Activated naive CD4-positive, alpha-beta T cell treated with anti-CD3 and anti-CD28 coated beads, Interleukin-2, amount 50 U/mL, for 24 hours (primary cell): ENCODE measurements around the gene HECTD4.
"Not testable (repeated sequence)": the region's sequence is repeated elsewhere in the genome, so short reads cannot be mapped to it uniquely, and the experiment has no call there.

Source experiments
- H3K27ac Mint-ChIP-seq: one replicate; pipeline ENCODE4 v1.8.0; 2021; ENCODE audit warnings: mild to moderate bottlenecking, mixed read lengths
- H3K27me3 Mint-ChIP-seq: one replicate; pipeline ENCODE4 v1.8.0; 2021; ENCODE audit warnings: mixed read lengths
- H3K36me3 Mint-ChIP-seq: one replicate; pipeline ENCODE4 v1.8.0; 2021; ENCODE audit warnings: mixed read lengths
- H3K4me1 Mint-ChIP-seq: one replicate; pipeline ENCODE4 v1.8.0; 2021; ENCODE audit warnings: mixed read lengths
- H3K4me3 Mint-ChIP-seq: one replicate; pipeline ENCODE4 v1.8.0; 2021; ENCODE audit warnings: mild to moderate bottlenecking, mixed read lengths
- H3K9me3 Mint-ChIP-seq: one replicate; pipeline ENCODE4 v1.8.0; 2021; ENCODE audit warnings: mixed read lengths

The HECTD4 gene

DNA sequence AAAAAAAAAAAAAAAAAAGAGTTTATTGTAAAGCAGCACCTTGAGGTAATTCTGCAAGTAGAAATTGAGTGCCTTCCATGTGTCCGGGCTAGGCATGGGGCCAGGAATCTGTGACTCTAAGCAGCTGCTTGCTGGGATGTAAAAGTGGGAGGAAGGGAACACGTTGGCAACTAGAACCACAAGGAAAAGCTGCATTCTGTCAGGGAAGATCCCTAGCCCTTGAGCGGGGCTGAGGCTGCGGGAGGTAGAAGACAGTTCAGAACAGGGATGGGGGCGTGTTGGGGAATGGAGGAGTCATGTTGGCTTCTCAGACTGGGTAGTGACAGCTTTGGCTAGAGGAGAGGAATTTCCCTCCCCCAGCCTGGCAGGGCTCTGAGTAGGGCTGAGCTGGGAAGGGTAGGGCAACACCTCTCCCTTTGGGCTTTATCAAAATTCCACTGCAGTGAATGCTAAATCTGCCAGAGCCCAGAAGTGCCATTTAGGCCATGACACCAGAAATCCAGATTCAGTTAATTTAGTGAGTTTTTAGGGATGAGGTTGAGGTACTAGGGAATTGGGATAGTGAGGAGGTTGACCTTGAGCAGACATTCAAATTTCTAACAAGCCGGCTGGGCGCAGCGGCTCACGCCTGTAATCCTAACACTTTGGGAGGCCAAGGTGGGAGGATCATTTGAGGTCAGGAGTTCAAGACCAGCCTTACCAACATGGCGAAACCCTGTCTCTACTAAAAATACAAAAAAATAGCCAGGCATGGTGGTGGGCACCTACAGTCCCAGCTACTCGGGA lies 260.3 kb downstream of the HECTD4 start:
- H3K9me3 Mint-ChIP-seq, result no peaks in the 10 kb centered on the region
- peaks cover 17% of the 10 kb centered on the region for H3K4me1 Mint-ChIP-seq
- peaks cover under 1% of the 10 kb centered on the region for H3K36me3 Mint-ChIP-seq
- no peaks in the 10 kb centered on the region for H3K27me3 Mint-ChIP-seq
- H3K4me3 Mint-ChIP-seq, result no peak overlapping the region
- H3K27ac Mint-ChIP-seq, result no peak overlapping the region

DNA sequence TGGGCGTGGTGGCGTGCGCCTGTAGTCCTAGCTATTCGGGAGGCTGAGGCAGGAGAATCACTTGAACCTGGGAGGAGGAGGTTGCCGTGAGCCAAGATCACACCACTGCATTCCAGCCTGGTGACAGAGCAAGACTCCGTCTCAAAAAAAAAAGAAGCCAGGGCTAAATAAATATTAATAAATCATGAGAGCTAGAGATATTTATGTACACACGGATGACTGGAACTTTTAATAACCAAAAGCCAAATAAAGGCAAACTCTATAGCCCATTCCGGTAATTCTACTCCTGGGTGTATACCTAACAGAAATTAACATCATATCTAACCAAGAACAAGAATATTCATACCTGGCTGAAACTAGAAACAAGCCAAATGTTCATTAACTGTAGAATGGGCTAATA lies 264.5 kb downstream of the HECTD4 start:
- Mint-ChIP-seq H3K36me3 (no peaks in the 10 kb centered on the region), H3K27ac (no peak overlapping the region), H3K27me3 (no peaks in the 10 kb centered on the region), H3K4me1 (peaks cover 10% of the 10 kb centered on the region), H3K4me3 (no peak overlapping the region), H3K9me3 (no peaks in the 10 kb centered on the region)

DNA sequence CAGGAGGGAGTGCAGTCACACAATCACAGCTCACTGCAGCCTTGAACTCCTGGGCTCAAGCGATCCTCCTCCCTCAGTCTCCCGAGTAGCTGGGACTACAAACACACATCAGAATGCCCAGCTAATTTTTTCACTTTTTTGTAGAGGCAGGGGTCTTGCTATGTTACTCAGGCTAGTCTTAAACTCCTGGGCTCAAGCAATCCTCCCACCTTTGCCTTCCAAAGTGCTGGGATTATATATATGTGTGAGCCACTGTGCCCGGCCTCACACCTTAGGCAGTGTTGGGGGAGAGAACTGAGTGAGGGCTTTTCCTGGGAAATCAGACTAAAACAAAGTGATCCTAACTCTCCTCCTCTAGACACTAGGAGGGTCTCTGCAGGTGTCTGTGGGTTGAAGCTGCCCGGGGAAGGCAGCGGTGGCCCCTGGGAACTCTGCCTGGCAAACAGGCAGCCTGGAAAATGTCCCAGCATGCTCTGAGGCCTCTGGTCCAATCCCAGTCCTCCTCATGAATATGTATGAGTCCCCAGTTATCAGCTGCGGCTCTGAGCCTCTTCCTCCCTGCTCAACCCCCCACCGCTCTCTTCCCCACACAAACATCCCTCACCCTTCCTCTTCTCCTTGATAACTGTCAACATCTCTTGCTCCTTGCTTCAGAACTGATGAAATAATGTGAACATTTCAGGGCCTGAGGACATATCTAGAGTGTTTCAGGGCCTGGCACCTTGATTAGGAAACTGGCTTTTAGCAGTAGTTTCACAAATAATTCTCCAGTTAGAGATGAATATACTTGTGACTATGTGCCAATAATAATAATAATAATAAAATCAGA lies 265.8 kb downstream of the HECTD4 start:
- H3K27ac Mint-ChIP-seq, result no peak overlapping the region
- peak overlapping the region; percentile 12 for H3K4me3 Mint-ChIP-seq
- no peaks in the 10 kb centered on the region for H3K27me3 Mint-ChIP-seq
- peaks cover 14% of the 10 kb centered on the region for H3K4me1 Mint-ChIP-seq
- H3K9me3 Mint-ChIP-seq, result no peaks in the 10 kb centered on the region
- H3K36me3 Mint-ChIP-seq, result no peaks in the 10 kb centered on the region

DNA sequence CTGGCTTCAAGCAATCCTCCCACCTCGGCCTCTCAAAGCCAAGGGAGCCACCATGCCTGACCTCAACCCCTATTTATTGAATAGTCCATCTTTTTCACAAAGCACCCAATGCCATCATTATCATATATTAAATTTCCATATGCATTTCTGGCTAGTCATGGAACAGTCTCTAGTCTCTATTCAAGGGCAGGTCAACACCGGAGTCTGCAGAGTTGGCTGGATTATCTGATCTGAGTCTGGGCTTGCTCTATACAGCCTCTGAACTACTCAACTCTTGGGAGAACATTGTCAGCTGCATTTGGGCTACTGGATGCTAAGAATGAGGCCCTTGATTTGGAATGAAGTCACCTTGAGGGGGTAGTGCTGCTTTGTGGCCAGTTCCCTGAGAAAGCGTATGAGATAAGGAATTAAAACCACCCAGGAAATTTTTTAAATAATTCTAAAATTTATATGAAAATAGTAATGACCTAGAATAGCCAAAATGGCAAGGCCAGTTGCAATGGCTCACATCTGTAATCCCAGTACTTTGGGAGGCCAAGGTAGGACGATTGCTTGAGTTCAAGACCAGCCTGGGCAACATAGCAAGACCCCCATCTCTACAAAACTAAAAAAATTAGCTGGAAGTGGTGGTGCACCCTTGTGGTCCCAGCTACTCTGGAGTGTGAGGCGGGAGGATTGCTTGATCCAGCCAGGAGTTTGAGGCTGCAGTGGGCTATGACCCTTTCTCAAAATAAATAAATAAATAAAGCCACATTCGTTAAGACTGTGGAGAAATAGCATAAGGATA lies 266.8 kb downstream of the HECTD4 start:
- Mint-ChIP-seq H3K36me3 (no peaks in the 10 kb centered on the region), H3K4me3 (no peak overlapping the region), H3K9me3 (no peaks in the 10 kb centered on the region), H3K27ac (no peak overlapping the region), H3K27me3 (no peaks in the 10 kb centered on the region), H3K4me1 (peaks cover 17% of the 10 kb centered on the region)

DNA sequence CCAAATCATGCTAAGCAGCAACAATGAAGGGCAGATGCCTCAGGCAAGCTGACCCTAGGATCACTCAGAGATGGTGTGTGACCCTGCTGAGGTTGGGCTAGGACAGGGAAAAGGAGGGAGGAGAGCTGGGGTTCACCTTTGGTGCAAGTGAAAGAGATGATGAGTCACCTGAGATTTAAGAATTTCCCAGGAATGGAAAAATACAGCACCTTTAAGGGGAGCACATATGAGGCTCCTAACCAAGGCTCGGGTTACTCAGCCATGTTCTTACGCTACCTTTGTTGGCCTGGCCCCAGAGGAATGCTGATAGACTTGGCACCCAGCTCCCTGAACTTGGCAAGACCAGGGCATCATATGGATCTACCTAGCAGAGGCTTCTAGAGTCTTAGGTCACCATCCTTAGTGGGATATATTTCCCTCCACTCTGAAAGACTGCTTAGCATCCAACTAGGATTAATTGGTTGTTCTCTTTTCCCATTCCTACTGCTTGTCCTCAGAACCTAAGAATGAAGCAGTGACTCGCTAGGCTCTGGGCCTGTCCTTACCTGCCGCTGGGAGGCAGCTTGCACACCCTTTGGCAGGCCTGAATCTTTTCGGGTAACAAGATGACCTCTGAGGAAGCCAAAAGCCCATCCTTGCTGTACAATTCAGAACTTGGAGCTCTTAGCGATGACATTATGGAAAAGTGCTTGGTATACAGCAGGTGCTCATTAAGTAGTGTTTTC lies 269.7 kb downstream of the HECTD4 start:
- no peaks in the 10 kb centered on the region for H3K9me3 Mint-ChIP-seq
- peaks cover under 1% of the 10 kb centered on the region for H3K36me3 Mint-ChIP-seq
- H3K27ac Mint-ChIP-seq, result no peak overlapping the region
- no peaks in the 10 kb centered on the region for H3K27me3 Mint-ChIP-seq
- H3K4me1 Mint-ChIP-seq, result peaks cover 20% of the 10 kb centered on the region
- H3K4me3 Mint-ChIP-seq, result no peak overlapping the region

DNA sequence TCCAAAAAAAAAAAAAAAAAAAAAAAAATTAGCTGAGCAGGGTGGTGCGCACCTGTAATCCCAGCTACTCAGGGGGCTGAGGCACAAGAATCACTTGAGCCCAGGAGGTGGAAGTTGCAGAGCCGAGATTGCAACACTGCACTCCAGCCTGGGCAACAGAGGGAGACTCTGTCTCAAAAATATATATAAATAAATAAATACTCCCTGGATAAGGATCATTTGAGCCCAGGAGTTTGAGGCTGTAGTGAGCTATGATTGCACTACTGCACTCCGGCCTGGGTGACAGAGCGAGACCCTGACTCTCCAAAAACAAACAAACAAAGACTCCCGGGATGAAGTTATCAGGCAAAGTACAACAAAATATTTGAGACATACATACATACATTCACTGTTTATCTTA lies 270.3 kb downstream of the HECTD4 start:
- H3K9me3 Mint-ChIP-seq, result no peaks in the 10 kb centered on the region
- H3K36me3 Mint-ChIP-seq, result peaks cover 4% of the 10 kb centered on the region
- no peaks in the 10 kb centered on the region for H3K27me3 Mint-ChIP-seq
- peaks cover 22% of the 10 kb centered on the region for H3K4me1 Mint-ChIP-seq
- H3K27ac Mint-ChIP-seq, result no peak overlapping the region
- no peak overlapping the region for H3K4me3 Mint-ChIP-seq

DNA sequence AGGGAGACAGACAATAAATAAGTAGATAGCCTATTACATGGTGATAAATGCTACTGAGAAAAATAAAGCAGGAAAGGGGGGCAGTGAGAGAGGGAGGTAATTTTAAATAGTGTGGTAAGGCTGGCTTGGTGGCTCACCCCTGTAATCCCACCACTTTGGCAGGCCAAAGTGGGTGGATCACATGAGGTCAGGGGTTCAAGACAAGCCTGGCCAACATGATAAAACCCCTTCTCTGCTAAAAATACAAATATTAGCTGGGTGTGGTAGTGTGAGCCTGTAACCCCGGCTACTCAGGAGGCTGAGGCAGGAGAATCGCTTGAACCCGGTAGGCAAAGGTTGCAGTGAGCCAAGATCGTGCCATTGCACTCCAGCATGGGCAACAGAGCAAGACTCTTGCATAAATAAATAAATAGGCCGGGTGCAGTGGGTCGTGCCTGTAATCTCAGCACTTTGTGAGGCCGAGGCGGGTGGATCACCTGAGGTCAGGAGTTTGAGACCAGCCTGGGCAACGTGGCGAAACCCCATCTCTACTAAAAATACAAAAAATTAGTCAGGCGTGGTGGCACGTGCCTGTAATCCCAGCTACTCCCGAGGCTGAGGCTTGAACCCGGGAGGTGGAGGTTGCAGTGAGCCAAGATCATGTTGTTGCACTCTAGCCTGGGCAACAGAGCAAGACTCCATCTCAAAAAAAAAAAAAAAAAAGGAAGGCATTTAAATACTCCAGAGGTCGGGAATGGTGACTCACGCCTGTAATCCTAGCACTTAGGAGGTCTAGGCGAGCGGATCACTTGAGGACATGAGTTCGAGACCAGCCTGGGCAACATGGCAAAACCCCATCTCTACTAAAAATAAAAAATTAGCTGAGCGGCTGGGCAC lies 271.2 kb downstream of the HECTD4 start:
- H3K4me1 Mint-ChIP-seq, result peaks cover 23% of the 10 kb centered on the region
- not testable (repeated sequence) for H3K36me3 Mint-ChIP-seq, H3K27me3 Mint-ChIP-seq, H3K27ac Mint-ChIP-seq, H3K4me3 Mint-ChIP-seq, H3K9me3 Mint-ChIP-seq
